Measurements from ENCODE around the gene SRMS. TPM values are rescaled to one million over a fixed set of nuclear protein-coding genes. Genes with fewer than 3 reads are reported as not detected.
A peak's percentile ranks its signal among the peaks of the same experiment; 100 is the strongest.

SRMS gene
- total RNA-seq, 6 donors from 2014 or later: not detected

- H3K27me3 ChIP-seq: peaks cover 0 to 27% (median 5%) of the 10 kb centered on the region in 4 donors
- H3K4me1 ChIP-seq: peaks cover 0 to 11% (median 0%) of the 10 kb centered on the region in 4 donors
Observed at GRCh38 chr20:63546956-63547724, 409 bp downstream of the SRMS start.

GRCh38 chr20:63546256-63546955 is 1.1 kb downstream of the SRMS start:
- peaks cover 0 to 27% (median 5%) of the 10 kb centered on the region in 4 donors for H3K27me3 ChIP-seq
- no peak overlapping the region for H3K4me3 ChIP-seq
- peaks cover 0 to 11% (median 0%) of the 10 kb centered on the region in 4 donors for H3K4me1 ChIP-seq
- H3K9me3 ChIP-seq: no peaks in the 10 kb centered on the region
- no peak overlapping the region for H3K27ac ChIP-seq
- peak in 1 of 2 donors; percentile 68 for DNase-seq
- no peaks in the 10 kb centered on the region for H3K36me3 ChIP-seq
- TF ChIP-seq POLR2A (IDR thresholded peaks at IDR 0.05) (no peak), CTCF (IDR thresholded peaks at IDR 0.05) (no peak), EP300 (IDR thresholded peaks at IDR 0.05) (no peak), POLR2AphosphoS5 (IDR thresholded peaks at IDR 0.05) (no peak)
- 65 to 88% methylated on average over 9 to 19 of the region's 20 CpGs for WGBS, 2 donors
- ATAC-seq (ENCODE audit: low FRiP score in 2 of 2): no peak

More at GRCh38 chr20:63546956-63547724, 409 bp downstream of the SRMS start:
- ATAC-seq (ENCODE audit: low FRiP score in 2 of 2) (no peak), DNase-seq (peak in 1 of 2 donors; percentile 82)
- no peak overlapping the region for H3K27ac ChIP-seq
- H3K4me3 ChIP-seq: no peak overlapping the region
- H3K9me3 ChIP-seq: no peaks in the 10 kb centered on the region
- H3K36me3 ChIP-seq: no peaks in the 10 kb centered on the region
- TF ChIP-seq POLR2AphosphoS5 (IDR thresholded peaks at IDR 0.05) (no peak), CTCF (IDR thresholded peaks at IDR 0.05) (no peak), EP300 (IDR thresholded peaks at IDR 0.05) (no peak), POLR2A (IDR thresholded peaks at IDR 0.05) (no peak)
- 48 to 60% methylated on average over 8 to 42 of the region's 58 CpGs for WGBS, 2 donors

- Histone ChIP-seq H3K36me3 (no peaks in the 10 kb centered on the region), H3K4me3 (no peak overlapping the region), H3K4me1 (peaks cover 0 to 11% (median 0%) of the 10 kb centered on the region in 4 donors), H3K9me3 (no peaks in the 10 kb centered on the region), H3K27me3 (peaks cover 0 to 27% (median 5%) of the 10 kb centered on the region in 4 donors), H3K27ac (no peak overlapping the region)
- WGBS, 2 donors: 52 to 54% methylated on average over 3 to 6 of the region's 6 CpGs
- ATAC-seq (ENCODE audit: low FRiP score in 2 of 2) (no peak), DNase-seq (no peak)
- TF ChIP-seq POLR2A (IDR thresholded peaks at IDR 0.05): no peak
- no peak for TF ChIP-seq EP300 (IDR thresholded peaks at IDR 0.05)
- TF ChIP-seq CTCF (IDR thresholded peaks at IDR 0.05): no peak
- no peak for TF ChIP-seq POLR2AphosphoS5 (IDR thresholded peaks at IDR 0.05)
Observed at GRCh38 chr20:63545814-63546213, 1.7 kb downstream of the SRMS start.

GRCh38 chr20:63544958-63545516 is 2.5 kb downstream of the SRMS start:
- H3K36me3 ChIP-seq: no peaks in the 10 kb centered on the region
- H3K27me3 ChIP-seq: peaks cover 0 to 27% (median 5%) of the 10 kb centered on the region in 4 donors
- TF ChIP-seq EP300 (IDR thresholded peaks at IDR 0.05): no peak
- no peak for TF ChIP-seq POLR2A (IDR thresholded peaks at IDR 0.05)
- no peak for TF ChIP-seq CTCF (IDR thresholded peaks at IDR 0.05)
- no peak for TF ChIP-seq POLR2AphosphoS5 (IDR thresholded peaks at IDR 0.05)
- WGBS, 2 donors: 65 to 74% methylated on average over 5 to 16 of the region's 19 CpGs
- no peak overlapping the region for H3K27ac ChIP-seq
- DNase-seq (peak in 1 of 2 donors; percentile 64), ATAC-seq (ENCODE audit: low FRiP score in 2 of 2) (no peak)
- peaks cover 0 to 11% (median 0%) of the 10 kb centered on the region in 4 donors for H3K4me1 ChIP-seq
- no peaks in the 10 kb centered on the region for H3K9me3 ChIP-seq
- no peak overlapping the region for H3K4me3 ChIP-seq
